ENCODE measurements around the gene MRPL45. TPM values are rescaled to one million over a fixed set of nuclear protein-coding genes. Genes with fewer than 3 reads are reported as not detected.

Gene MRPL45
- polyA plus RNA-seq, 6 donors from 2014 or later: 19.8 to 26.8 (median 24.4) TPM

DNA sequence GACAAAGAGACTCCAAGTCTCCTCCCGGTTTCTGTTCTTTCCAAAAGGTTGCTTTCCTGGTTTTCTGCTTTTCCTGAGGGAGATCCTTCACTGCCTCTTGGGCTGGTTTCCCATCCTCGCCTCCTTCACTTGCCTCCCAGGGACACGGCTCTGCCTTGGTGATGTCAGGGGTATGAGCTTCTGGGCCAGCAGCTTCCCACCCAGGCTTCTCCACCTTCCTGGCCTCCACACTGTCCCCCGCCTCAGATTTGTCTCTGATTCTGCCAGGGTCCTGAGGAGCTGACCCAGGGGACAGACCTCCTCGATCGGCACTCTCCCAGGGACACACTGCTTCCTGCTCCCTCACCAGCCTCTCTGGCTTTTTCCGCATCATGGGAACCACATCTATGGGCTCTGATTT lies 32.3 kb downstream of the MRPL45 start:
- Mint-ChIP-seq H3K9me3 (no peaks in the 10 kb centered on the region), H3K4me1 (peaks cover 14 to 19% (median 17%) of the 10 kb centered on the region in 3 donors), H3K27ac (peak overlapping the region in 1 of 6 donors; percentile 56), H3K27me3 (peaks cover 4 to 45% (median 24%) of the 10 kb centered on the region in 3 donors), H3K36me3 (no peaks in the 10 kb centered on the region), H3K4me3 (no peak overlapping the region)
- ATAC-seq (ENCODE audit: low read depth in 2 of 2): no peak
- no peak for DNase-seq

DNA sequence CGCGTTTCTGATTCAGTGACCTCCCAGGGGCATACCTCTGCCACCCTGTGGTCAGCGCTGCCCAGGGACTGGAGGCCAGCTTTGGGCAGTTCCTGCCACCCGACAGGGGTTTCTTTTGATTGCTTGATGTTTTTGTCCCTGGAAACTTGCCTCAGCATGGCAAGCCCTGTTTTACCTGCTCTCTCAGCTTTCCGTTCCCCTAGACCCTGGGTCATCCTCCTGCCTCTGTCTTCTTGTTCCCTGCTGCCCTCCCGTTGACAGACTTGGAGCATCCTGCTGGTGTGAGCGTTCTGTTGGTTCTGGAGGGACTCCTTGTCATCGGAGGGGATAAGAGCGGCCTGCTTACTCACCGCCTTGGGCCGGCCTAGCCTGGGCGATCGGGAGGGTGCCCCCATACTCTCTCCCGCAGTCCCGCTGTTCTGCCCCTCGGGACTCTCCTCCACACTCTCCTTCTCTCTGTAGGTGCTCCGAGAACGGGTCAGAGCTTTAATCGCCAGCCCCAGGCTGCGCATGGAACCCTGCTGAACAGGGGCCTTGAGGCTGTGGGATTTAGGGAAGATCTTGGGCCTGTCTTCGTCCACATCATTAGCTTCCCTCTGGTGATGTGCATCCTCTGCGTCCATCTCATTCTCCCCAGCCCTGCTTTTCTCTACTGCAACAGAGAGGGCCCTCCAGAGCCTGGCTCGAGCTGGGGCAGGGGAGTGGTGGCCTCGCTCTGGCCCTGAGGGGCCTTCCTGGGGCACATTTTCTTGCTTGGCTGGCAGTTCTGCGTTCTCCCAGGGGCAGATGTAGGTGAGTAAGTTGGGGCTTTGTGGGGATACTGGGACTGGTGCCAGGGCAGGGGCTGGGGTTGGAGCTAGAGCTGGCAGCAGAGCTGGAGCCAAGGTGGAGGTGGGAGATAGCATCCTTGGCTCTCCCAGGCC lies 33.1 kb downstream of the MRPL45 start:
- Mint-ChIP-seq H3K4me3 (no peak overlapping the region), H3K27ac (peak overlapping the region in 1 of 6 donors; percentile 44), H3K9me3 (no peaks in the 10 kb centered on the region), H3K4me1 (peaks cover 14 to 17% (median 16%) of the 10 kb centered on the region in 3 donors), H3K27me3 (peaks cover 4 to 51% (median 24%) of the 10 kb centered on the region in 3 donors), H3K36me3 (no peaks in the 10 kb centered on the region)
- no peak for ATAC-seq (ENCODE audit: low read depth in 2 of 2)
- no peak for DNase-seq

DNA sequence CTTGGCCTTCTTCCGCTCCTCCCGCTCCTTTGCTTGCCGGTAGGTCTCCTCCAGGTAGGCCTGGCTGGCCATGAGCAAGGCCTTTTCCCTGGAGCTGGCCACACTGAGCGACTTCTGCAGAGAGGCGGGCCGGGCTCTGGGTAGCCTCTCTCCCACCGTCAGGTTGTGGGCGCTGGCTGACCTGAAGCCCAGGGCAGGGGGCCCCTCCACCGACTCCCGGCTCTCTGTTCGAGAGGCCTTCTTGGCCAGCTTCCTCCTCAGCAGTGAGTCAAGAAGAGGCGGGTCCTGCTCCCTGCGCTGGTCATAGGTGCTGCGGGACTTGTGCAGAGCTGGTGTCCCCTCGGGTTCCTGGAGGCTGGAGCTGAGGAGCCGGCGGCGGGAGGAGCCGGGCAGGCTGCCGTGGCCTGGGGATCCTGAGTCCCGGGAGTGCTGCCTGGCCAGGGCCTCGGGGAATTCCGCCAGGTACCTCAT lies 34.0 kb downstream of the MRPL45 start:
- Mint-ChIP-seq H3K9me3 (no peaks in the 10 kb centered on the region), H3K36me3 (no peaks in the 10 kb centered on the region), H3K4me3 (no peak overlapping the region), H3K27me3 (peaks cover 4 to 51% (median 24%) of the 10 kb centered on the region in 3 donors), H3K27ac (no peak overlapping the region), H3K4me1 (peaks cover 7 to 10% (median 8%) of the 10 kb centered on the region in 3 donors)
- no peak for DNase-seq
- ATAC-seq (ENCODE audit: low read depth in 2 of 2): no peak

DNA sequence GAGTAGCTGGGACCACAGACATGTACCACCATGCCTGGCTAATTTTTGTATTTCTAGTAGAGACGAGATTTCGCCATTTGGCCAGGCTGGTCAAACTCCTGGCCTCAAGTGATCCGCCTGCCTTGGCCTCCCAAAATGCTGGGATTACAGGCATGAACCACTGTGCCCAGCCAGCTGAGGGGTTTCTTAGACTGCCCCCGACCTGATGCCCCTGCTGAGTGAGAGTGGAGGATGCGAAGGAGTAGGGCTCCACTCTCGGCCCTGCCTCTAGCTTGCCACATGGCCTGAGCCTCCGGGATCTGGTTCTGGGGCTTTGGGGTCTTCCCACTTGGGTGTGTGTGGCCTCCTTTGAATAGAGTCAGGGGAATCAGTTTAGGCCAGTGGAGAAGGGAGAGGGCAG lies 35.8 kb downstream of the MRPL45 start:
- Mint-ChIP-seq H3K9me3 (no peaks in the 10 kb centered on the region), H3K4me3 (no peak overlapping the region), H3K27ac (no peak overlapping the region), H3K4me1 (no peaks in the 10 kb centered on the region), H3K27me3 (peaks cover 11 to 58% (median 29%) of the 10 kb centered on the region in 3 donors), H3K36me3 (no peaks in the 10 kb centered on the region)
- ATAC-seq (ENCODE audit: low read depth in 2 of 2) (no peak), DNase-seq (no peak)

DNA sequence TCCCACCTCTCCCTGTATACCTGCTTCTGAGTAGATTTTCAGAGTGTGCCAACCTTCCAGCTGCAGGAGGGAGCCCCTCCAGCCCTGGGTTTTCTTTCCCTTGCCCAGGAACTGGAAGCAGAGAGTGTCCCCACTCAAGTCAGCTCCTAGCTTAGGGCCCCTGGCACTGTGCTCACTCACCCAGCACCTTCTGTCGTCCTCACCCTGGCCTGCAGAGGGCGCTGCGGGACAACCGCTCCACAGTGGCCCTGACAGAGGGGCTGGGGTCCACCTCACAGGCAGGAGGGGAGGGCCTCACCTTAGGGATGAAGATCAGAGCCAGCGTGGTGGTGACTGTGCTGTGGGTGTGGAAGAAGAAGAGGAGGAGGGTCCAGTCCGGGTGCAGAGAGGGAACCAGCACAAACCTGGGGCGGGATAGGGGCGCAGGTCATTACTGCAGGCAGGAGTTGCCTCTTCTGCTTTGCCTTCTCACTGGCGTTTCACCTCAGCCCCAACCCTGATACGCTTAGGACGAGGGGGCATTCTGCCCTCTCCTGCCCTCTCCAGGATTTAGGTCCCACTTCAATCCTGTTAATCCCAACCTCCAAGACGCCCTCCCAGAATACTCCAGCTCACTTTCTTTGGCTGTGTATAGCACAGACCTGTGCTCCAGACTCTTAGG lies 36.8 kb downstream of the MRPL45 start:
- Mint-ChIP-seq H3K4me1 (no peaks in the 10 kb centered on the region), H3K36me3 (no peaks in the 10 kb centered on the region), H3K27ac (no peak overlapping the region), H3K4me3 (no peak overlapping the region), H3K27me3 (peaks cover 11 to 48% (median 29%) of the 10 kb centered on the region in 3 donors), H3K9me3 (no peaks in the 10 kb centered on the region)
- ATAC-seq (ENCODE audit: low read depth in 2 of 2) (peak in 1 of 2 donors; percentile 37), DNase-seq (no peak)

DNA sequence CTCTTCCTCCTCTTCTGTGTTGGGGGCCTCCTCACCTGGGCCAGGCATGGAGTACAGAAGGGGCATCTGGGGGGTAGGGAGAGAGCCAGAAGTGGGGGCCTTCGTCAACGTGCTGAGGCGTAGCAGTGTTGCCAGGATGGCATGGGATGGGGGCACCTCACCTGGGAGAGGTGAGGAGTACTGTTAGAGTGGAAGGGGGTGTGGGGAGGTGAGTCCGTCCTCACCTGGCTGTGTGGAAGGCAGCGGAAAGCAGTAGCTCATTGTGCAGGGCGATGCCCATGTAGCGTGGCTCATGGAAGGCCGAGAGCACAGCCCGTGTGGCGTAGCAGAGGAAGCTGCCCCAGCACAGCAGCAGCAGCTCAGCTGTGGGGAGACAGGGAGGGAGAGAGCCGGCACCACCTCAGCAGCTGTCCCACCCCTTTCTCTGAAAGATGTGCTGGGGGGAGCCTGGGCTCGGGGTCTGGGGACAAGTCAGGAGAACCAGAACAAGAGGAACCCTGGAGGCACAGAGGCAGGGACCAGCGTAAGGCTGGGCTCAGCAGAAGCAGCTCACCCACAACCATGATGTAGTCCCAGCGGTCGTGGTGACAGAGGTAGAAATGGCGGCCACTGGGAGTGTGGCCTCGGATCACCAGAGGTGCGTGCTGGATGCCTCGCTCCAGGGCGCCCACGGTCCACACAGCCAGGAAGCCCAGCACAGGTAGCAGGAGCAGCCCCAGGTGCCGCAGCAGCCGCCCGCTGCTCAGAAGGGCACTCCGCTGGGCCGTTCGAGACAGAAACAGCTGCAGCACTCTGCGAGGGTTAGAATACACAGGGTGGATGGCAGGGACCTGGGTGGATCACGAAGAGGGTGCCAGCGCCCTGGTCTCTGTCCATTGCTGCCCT lies 37.8 kb downstream of the MRPL45 start:
- Mint-ChIP-seq H3K4me3 (no peak overlapping the region), H3K9me3 (no peaks in the 10 kb centered on the region), H3K27ac (no peak overlapping the region), H3K27me3 (peaks cover 11 to 39% (median 23%) of the 10 kb centered on the region in 3 donors), H3K4me1 (no peaks in the 10 kb centered on the region), H3K36me3 (no peaks in the 10 kb centered on the region)
- no peak for DNase-seq
- no peak for ATAC-seq (ENCODE audit: low read depth in 2 of 2)

DNA sequence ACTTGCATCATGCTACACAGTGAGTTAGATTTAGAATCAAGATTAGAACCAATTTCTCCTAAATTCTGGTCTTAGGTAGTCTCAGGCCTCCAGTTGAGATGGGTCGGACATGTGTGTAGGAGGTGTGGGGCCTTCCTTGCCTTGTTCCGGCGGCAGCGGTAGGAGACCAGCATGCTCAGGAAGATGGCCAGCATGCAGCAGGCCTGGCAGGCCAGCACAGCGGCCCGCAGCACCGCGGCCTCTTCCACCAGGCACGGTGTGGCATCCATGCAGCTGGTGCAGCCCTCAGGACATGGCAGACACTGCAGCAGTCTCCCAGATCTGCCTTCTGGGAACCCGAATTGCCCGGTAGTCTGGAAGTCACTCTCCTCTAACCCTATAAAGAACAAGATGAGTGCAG lies 39.9 kb downstream of the MRPL45 start:
- no peak overlapping the region for H3K27ac Mint-ChIP-seq
- peaks cover 10 to 31% (median 14%) of the 10 kb centered on the region in 3 donors for H3K27me3 Mint-ChIP-seq
- ATAC-seq (ENCODE audit: low read depth in 2 of 2): no peak

DNA sequence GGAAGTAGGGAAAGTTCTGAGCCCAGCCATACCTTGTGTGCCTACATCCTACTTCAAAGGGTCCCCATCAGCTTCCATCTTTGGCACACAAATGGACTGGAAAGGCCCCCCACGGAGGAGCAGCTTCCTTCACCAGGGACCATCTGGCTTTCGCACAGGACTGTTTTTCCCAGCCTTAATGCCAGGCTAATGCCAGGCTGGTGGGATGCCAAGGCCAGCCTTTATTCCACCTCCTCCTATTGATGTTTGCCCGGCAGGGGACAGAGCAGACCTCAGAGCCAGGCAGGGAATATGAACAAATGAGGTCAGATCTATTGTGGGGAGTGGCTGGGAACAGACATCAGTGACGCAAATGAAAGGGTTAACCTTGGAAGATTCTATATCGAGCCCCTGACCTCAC lies 41.1 kb downstream of the MRPL45 start:
- Mint-ChIP-seq H3K36me3 (no peaks in the 10 kb centered on the region), H3K4me3 (peak overlapping the region in 1 of 8 donors; percentile 26), H3K27ac (peak overlapping the region in 1 of 6 donors; percentile 39), H3K4me1 (no peaks in the 10 kb centered on the region), H3K27me3 (peaks cover 10 to 26% (median 15%) of the 10 kb centered on the region in 3 donors), H3K9me3 (no peaks in the 10 kb centered on the region)
- DNase-seq (no peak), ATAC-seq (ENCODE audit: low read depth in 2 of 2) (no peak)

More for the DNA sequence above, 39.9 kb downstream of the MRPL45 start:
- H3K36me3 Mint-ChIP-seq: no peaks in the 10 kb centered on the region
- no peaks in the 10 kb centered on the region for H3K9me3 Mint-ChIP-seq
- DNase-seq: no peak
- H3K4me3 Mint-ChIP-seq: no peak overlapping the region
- no peaks in the 10 kb centered on the region for H3K4me1 Mint-ChIP-seq

DNA sequence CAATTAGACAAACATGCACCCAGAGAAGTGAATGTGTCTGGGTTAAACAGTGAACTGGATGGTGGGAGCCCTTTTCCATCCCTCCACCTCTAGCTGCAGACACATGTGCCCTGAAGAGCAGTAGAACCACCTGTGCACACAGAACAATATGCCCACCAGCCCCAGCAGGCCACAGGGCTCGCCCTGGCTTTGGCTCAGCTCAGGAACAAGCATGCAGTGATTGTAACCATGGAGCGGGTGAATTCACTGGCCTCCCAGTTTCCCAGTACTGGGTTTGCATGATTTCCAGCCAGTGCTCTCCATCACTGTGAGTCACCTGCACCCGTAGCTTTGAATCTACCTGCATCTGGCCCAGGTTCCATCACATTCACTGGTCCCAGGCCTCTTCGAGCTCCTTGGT lies 41.6 kb downstream of the MRPL45 start:
- Mint-ChIP-seq H3K36me3 (no peaks in the 10 kb centered on the region), H3K27me3 (peaks cover 10 to 22% (median 18%) of the 10 kb centered on the region in 3 donors), H3K4me1 (no peaks in the 10 kb centered on the region), H3K4me3 (no peak overlapping the region), H3K27ac (peak overlapping the region in 2 of 6 donors; percentile 39 to 73), H3K9me3 (no peaks in the 10 kb centered on the region)
- ATAC-seq (ENCODE audit: low read depth in 2 of 2): no peak
- no peak for DNase-seq

DNA sequence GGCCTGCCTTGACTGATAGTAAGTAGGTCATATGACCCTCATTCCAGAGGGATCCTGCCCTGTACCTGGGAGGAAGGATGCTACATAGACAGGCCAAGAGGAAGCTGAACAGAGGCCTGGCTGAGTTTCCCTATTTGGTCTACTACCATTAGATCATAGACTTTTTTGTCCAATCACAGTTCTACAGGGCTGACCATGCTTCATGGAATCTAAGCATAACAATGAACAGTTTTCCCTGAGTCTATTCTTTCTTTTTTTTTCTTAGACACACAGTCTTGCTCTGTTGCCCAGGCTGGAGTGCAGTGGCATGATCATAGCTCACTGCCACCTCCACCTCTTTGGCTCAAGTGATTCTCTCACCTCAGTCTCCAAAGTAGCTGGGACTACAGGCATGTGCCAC lies 42.9 kb downstream of the MRPL45 start:
- no peaks in the 10 kb centered on the region for H3K4me1 Mint-ChIP-seq
- DNase-seq: no peak

DNA sequence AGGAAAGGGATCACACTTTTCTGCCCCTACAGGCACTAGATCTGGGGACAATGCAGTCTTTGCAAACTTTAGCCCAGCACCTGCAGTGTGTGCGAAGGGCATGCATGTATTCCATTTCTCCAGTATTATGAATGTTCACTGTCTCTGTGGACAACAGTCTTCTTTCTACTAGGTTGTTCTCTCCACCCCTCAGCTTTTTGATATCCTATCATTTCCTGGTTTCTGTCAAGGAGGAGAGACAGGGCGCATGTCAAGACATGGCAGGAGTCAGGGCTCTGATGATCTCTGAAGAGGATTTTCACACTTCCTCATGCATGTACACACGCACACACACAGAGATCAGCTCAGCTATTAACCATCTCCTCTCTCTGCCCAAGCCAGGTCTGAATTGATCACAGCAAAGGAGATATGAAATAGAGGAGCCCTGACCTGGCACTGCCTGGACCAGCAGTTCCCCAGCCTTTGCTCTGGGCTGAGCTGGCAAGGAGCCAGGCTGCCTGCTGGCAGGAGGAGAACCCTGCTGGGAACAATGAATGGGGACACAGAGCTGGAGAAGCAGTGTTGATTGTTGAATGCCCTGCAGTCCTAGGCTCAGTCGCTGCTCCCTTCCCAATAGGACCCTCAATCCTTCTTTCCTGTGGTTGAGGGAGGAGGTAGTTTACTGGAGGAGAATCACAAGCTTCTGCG lies 44.2 kb downstream of the MRPL45 start:
- no peak overlapping the region for H3K4me3 Mint-ChIP-seq
- no peaks in the 10 kb centered on the region for H3K36me3 Mint-ChIP-seq
- H3K27ac Mint-ChIP-seq: no peak overlapping the region
- ATAC-seq (ENCODE audit: low read depth in 2 of 2) (no peak), DNase-seq (no peak)
- peaks cover 11 to 31% (median 21%) of the 10 kb centered on the region in 3 donors for H3K27me3 Mint-ChIP-seq
- H3K4me1 Mint-ChIP-seq: no peaks in the 10 kb centered on the region
- H3K9me3 Mint-ChIP-seq: no peaks in the 10 kb centered on the region

More for the DNA sequence above, 42.9 kb downstream of the MRPL45 start:
- Mint-ChIP-seq H3K27ac (no peak overlapping the region), H3K9me3 (no peaks in the 10 kb centered on the region), H3K36me3 (no peaks in the 10 kb centered on the region), H3K27me3 (peaks cover 10 to 27% (median 22%) of the 10 kb centered on the region in 3 donors), H3K4me3 (no peak overlapping the region)
- no peak for ATAC-seq (ENCODE audit: low read depth in 2 of 2)

DNA sequence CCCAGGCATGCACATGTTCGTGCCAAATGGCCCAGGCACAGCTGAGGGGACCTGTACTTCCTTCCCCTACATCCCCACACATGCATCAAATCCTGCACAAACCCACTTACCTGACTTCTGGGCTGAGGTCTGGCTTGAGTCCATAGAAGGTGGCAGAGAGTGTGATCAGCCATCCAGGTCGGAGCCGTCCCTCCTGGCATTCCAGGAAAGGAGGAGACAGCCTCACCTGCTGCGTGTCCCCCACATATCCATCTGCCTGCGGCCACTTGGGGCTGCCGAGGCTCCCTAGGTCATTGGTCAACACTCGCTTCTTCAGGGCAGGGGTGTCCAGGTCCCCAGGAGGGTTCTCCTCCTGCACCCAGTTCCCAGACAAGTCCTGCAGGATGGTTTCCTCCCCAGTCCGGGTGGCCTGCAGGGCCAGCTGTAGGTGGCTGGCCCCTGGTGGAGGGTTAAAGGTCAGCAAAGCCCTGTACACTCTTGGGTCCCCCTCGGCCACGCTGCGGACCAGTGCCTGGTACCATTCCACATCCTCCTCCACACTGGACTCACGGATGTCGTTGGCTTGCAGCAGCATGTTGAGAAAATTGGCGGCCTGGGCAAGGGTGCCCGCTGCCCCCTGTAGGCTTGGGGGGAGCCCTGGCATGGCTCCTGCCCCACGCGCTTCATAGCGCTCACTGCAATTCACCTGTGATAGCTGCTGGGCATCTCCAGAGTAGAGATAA lies 46.1 kb downstream of the MRPL45 start:
- Mint-ChIP-seq H3K4me1 (no peaks in the 10 kb centered on the region), H3K36me3 (no peaks in the 10 kb centered on the region), H3K27me3 (peaks cover 7 to 26% (median 15%) of the 10 kb centered on the region in 3 donors), H3K27ac (no peak overlapping the region), H3K9me3 (no peaks in the 10 kb centered on the region), H3K4me3 (no peak overlapping the region)
- ATAC-seq (ENCODE audit: low read depth in 2 of 2) (no peak), DNase-seq (no peak)

Measured in naive B cell (primary cell).